Neural cell (in vitro differentiated cells): ENCODE results near the gene OTOP2. TPM values are rescaled to one million over a fixed set of nuclear protein-coding genes. Genes with fewer than 3 reads are reported as not detected.

Experiments used
- H2AFZ ChIP-seq: fragments of 200-600, 300-800 bp; sonication (generic), shearing (Covaris generic); 2 replicates; pipeline ENCODE4 v1.6.0; 2014; ENCODE audit warnings: low read depth, mild to moderate bottlenecking, antibody characterized with exemption, low read length, moderate library complexity
- H3F3A ChIP-seq: fragments of 200-600 bp; shearing (Covaris generic); 2 replicates; pipeline ENCODE4 v1.6.1; 2016; ENCODE audit warnings: mild to moderate bottlenecking, moderate library complexity, mixed read lengths, antibody characterized with exemption, low read length; ENCODE audit not compliant: insufficient read depth, poor library complexity, severe bottlenecking
- H3K27ac ChIP-seq: fragments of 200-600, 300-800 bp; sonication (generic), shearing (Covaris generic); 2 replicates; pipeline ENCODE4 v1.5.1; 2014; ENCODE audit warnings: mild to moderate bottlenecking, low read length, moderate library complexity
- H3K27me3 ChIP-seq: fragments of 300-800, 200-600 bp; sonication (generic), shearing (Covaris generic); 2 replicates; pipeline ENCODE4 v1.6.0; 2014; ENCODE audit warnings: mild to moderate bottlenecking, low read depth, low read length, moderate library complexity; ENCODE audit not compliant: insufficient read depth
- H3K36me3 ChIP-seq: fragments of 300-800, 200-600 bp; sonication (generic), shearing (Covaris generic); 2 replicates; pipeline ENCODE4 v1.5.1; 2014; ENCODE audit warnings: mild to moderate bottlenecking, antibody characterized with exemption, low read length, moderate library complexity; ENCODE audit not compliant: insufficient read depth
- H3K4me2 ChIP-seq: fragments of 300-800, 200-600 bp; sonication (generic), shearing (Covaris generic); 2 replicates; pipeline ENCODE4 v1.6.0; 2014; ENCODE audit warnings: mild to moderate bottlenecking, low read length
- H3K4me3 ChIP-seq: fragments of 300-800, 200-600 bp; sonication (generic), shearing (Covaris generic); 2 replicates; pipeline ENCODE4 v1.5.1; 2014; ENCODE audit warnings: mild to moderate bottlenecking, low read length, moderate library complexity
- H3K79me2 ChIP-seq: fragments of 200-600 bp; shearing (Covaris generic); replicated peaks from 2 replicates; pipeline ENCODE4 v1.6.0; 2014; ENCODE audit warnings: mild to moderate bottlenecking, low read length, moderate library complexity; ENCODE audit not compliant: insufficient read depth
- H3K9ac ChIP-seq: fragments of 300-800, 200-600 bp; sonication (generic), shearing (Covaris generic); 2 replicates; pipeline ENCODE4 v1.6.1; 2016; ENCODE audit warnings: mild to moderate bottlenecking, low read length, mixed read lengths
- H3K9me2 ChIP-seq: fragments of 200-600 bp; shearing (Covaris generic); 2 replicates; pipeline ENCODE4 v1.6.1; 2016; ENCODE audit warnings: mild to moderate bottlenecking, low read length, mixed read lengths; ENCODE audit not compliant: insufficient read depth
- H3K9me3 ChIP-seq: fragments of 200-600, 300-800 bp; sonication (generic), shearing (Covaris generic); 2 replicates; pipeline ENCODE4 v1.6.1; 2016; ENCODE audit warnings: mild to moderate bottlenecking, mixed run types, low read length, moderate library complexity, mixed read lengths
- H4K20me1 ChIP-seq: fragments of 200-600 bp; shearing (Covaris generic); 2 replicates; pipeline ENCODE4 v1.6.1; 2016; ENCODE audit warnings: mild to moderate bottlenecking, mixed run types; ENCODE audit not compliant: insufficient read depth
- EP300 ChIP-seq: fragments of 450-650 bp; conservative IDR thresholded peaks from 2 replicates; pipeline ENCODE4 v1.6.1; 2014; ENCODE audit warnings: antibody characterized with exemption, mild to moderate bottlenecking, moderate library complexity; ENCODE audit not compliant: poor library complexity, severe bottlenecking
- EZH2 ChIP-seq: fragments of 200-600, 300-800 bp; shearing (Covaris generic), sonication (generic); IDR thresholded peaks from 2 replicates; pipeline ENCODE4 v1.6.1; 2014; ENCODE audit warnings: antibody characterized with exemption, low read length, borderline replicate concordance, mild to moderate bottlenecking; ENCODE audit not compliant: insufficient read depth, poor library complexity, severe bottlenecking
- MXI1 ChIP-seq: fragments of 450-650 bp; conservative IDR thresholded peaks from 2 replicates; pipeline ENCODE4 v1.6.1; 2014; ENCODE audit warnings: antibody characterized with exemption, mild to moderate bottlenecking; ENCODE audit not compliant: poor library complexity, severe bottlenecking
- POLR2AphosphoS5 ChIP-seq: IDR thresholded peaks from 2 replicates; pipeline ENCODE4 v1.6.1; 2012
- RAD21 ChIP-seq: fragments of 450-650 bp; conservative IDR thresholded peaks from 2 replicates; pipeline ENCODE4 v1.6.1; 2014; ENCODE audit warnings: antibody characterized with exemption, mild to moderate bottlenecking, moderate library complexity
- SMC3 ChIP-seq: fragments of 450-650 bp; conservative IDR thresholded peaks from 2 replicates; pipeline ENCODE4 v1.6.1; 2014; ENCODE audit warnings: antibody characterized with exemption, mild to moderate bottlenecking, moderate library complexity; ENCODE audit not compliant: poor library complexity
- TAF1 ChIP-seq: IDR thresholded peaks from 2 replicates; pipeline ENCODE4 v1.6.1; 2012; ENCODE audit warnings: low read depth
- polyA plus RNA-seq: library from polyadenylated mRNA; depleted of rRNA; stranded (reverse); fragments of >200 nt; gene quantifications from 2 replicates; pipeline ENCODE4 v1.2.3, GENCODE V29; 2014
- TF ChIP-seq, protein P1 (sequence below): fragments of 450-650 bp; IDR thresholded peaks from 2 replicates; pipeline ENCODE4 v1.5.1; 2014; ENCODE audit warnings: antibody characterized with exemption, mild to moderate bottlenecking, moderate library complexity; ENCODE audit not compliant: poor library complexity, severe bottlenecking
- TF ChIP-seq, protein P2 (sequence below): IDR thresholded peaks from 2 replicates; pipeline ENCODE4 v1.6.1; 2012; ENCODE audit warnings: borderline replicate concordance

OTOP2 gene
- polyA plus RNA-seq, 1 donor from 2014 or later = not detected

GRCh38 chr17:74930535-74931036 is 6.5 kb downstream of the OTOP2 start:
- Histone ChIP-seq H3K4me2 (no peak overlapping the region), H2AFZ (no peak overlapping the region), H3K4me3 (no peak overlapping the region), H3K27me3 (peaks cover 67% of the 10 kb centered on the region), H4K20me1 (no peaks in the 10 kb centered on the region), H3K9me3 (no peaks in the 10 kb centered on the region), H3K9me2 (no peaks in the 10 kb centered on the region), H3K36me3 (no peaks in the 10 kb centered on the region), H3K27ac (no peak overlapping the region), H3F3A (no peaks in the 10 kb centered on the region), H3K79me2 (no peaks in the 10 kb centered on the region), H3K9ac (no peak overlapping the region)
- TF ChIP-seq EP300 = no peak
- TF ChIP-seq, protein P1, sequence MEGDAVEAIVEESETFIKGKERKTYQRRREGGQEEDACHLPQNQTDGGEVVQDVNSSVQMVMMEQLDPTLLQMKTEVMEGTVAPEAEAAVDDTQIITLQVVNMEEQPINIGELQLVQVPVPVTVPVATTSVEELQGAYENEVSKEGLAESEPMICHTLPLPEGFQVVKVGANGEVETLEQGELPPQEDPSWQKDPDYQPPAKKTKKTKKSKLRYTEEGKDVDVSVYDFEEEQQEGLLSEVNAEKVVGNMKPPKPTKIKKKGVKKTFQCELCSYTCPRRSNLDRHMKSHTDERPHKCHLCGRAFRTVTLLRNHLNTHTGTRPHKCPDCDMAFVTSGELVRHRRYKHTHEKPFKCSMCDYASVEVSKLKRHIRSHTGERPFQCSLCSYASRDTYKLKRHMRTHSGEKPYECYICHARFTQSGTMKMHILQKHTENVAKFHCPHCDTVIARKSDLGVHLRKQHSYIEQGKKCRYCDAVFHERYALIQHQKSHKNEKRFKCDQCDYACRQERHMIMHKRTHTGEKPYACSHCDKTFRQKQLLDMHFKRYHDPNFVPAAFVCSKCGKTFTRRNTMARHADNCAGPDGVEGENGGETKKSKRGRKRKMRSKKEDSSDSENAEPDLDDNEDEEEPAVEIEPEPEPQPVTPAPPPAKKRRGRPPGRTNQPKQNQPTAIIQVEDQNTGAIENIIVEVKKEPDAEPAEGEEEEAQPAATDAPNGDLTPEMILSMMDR = no peak
- no peak for TF ChIP-seq EZH2
- TF ChIP-seq MXI1 = no peak
- TF ChIP-seq, protein P2, sequence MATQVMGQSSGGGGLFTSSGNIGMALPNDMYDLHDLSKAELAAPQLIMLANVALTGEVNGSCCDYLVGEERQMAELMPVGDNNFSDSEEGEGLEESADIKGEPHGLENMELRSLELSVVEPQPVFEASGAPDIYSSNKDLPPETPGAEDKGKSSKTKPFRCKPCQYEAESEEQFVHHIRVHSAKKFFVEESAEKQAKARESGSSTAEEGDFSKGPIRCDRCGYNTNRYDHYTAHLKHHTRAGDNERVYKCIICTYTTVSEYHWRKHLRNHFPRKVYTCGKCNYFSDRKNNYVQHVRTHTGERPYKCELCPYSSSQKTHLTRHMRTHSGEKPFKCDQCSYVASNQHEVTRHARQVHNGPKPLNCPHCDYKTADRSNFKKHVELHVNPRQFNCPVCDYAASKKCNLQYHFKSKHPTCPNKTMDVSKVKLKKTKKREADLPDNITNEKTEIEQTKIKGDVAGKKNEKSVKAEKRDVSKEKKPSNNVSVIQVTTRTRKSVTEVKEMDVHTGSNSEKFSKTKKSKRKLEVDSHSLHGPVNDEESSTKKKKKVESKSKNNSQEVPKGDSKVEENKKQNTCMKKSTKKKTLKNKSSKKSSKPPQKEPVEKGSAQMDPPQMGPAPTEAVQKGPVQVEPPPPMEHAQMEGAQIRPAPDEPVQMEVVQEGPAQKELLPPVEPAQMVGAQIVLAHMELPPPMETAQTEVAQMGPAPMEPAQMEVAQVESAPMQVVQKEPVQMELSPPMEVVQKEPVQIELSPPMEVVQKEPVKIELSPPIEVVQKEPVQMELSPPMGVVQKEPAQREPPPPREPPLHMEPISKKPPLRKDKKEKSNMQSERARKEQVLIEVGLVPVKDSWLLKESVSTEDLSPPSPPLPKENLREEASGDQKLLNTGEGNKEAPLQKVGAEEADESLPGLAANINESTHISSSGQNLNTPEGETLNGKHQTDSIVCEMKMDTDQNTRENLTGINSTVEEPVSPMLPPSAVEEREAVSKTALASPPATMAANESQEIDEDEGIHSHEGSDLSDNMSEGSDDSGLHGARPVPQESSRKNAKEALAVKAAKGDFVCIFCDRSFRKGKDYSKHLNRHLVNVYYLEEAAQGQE = no peak
- no peak for TF ChIP-seq TAF1
- TF ChIP-seq RAD21 = no peak
- TF ChIP-seq POLR2AphosphoS5 = no peak
- no peak for TF ChIP-seq SMC3

- Histone ChIP-seq H3K9ac (no peak overlapping the region), H2AFZ (no peak overlapping the region), H3K9me2 (no peaks in the 10 kb centered on the region), H3K27ac (no peak overlapping the region), H3K4me2 (no peak overlapping the region), H4K20me1 (no peaks in the 10 kb centered on the region), H3K9me3 (no peaks in the 10 kb centered on the region), H3F3A (no peaks in the 10 kb centered on the region), H3K79me2 (no peaks in the 10 kb centered on the region), H3K36me3 (no peaks in the 10 kb centered on the region), H3K27me3 (peaks cover 78% of the 10 kb centered on the region), H3K4me3 (no peak overlapping the region)
- TF ChIP-seq EP300 (no peak), EZH2 (no peak), MXI1 (no peak), RAD21 (no peak), TAF1 (no peak), SMC3 (no peak), POLR2AphosphoS5 (no peak)
- TF ChIP-seq, protein P1 = no peak
- TF ChIP-seq, protein P2 = no peak
Measured at GRCh38 chr17:74935048-74935447, 11.0 kb downstream of the OTOP2 start.
